GM23248 (cell line): ENCODE data around the gene ABHD2. TPM values are rescaled to one million over a fixed set of nuclear protein-coding genes. Genes with fewer than 3 reads are reported as not detected.

ENCODE experiments used
- DNase-seq: peaks from one replicate; pipeline ENCODE4 v3.0.0-alpha.2; 2015
- H2AFZ ChIP-seq: fragments of 200-600 bp; sonication (generic); 2 replicates; pipeline ENCODE4 v1.6.1; 2016; ENCODE audit warnings: antibody characterized with exemption
- H3F3A ChIP-seq: fragments of 200-600 bp; sonication (generic); 2 replicates; pipeline ENCODE4 v1.6.1; 2016; ENCODE audit warnings: mild to moderate bottlenecking, antibody characterized with exemption, mixed run types; ENCODE audit not compliant: insufficient read depth
- H3K27ac ChIP-seq: fragments of 200-600 bp; sonication (generic); 2 replicates; pipeline ENCODE4 v1.5.1; 2016; ENCODE audit warnings: mild to moderate bottlenecking
- H3K27me3 ChIP-seq: fragments of 200-600 bp; sonication (generic); replicated peaks from 2 replicates; pipeline ENCODE4 v1.6.1; 2016; ENCODE audit warnings: mild to moderate bottlenecking; ENCODE audit not compliant: insufficient read depth
- H3K36me3 ChIP-seq: fragments of 200-600 bp; sonication (generic); 2 replicates; pipeline ENCODE4 v1.6.1; 2016; ENCODE audit warnings: low read depth, mild to moderate bottlenecking
- H3K4me1 ChIP-seq: fragments of 200-600 bp; sonication (generic); 2 replicates; pipeline ENCODE4 v1.6.1; 2016; ENCODE audit warnings: mild to moderate bottlenecking; ENCODE audit not compliant: insufficient read depth
- H3K4me2 ChIP-seq: fragments of 200-600 bp; sonication (generic); one replicate; pipeline ENCODE4 v1.6.1; 2016; ENCODE audit warnings: mild to moderate bottlenecking; ENCODE audit not compliant: unreplicated experiment
- H3K4me3 ChIP-seq: fragments of 200-600 bp; sonication (generic); 2 replicates; pipeline ENCODE4 v1.5.1; 2016; ENCODE audit warnings: mild to moderate bottlenecking
- H3K79me2 ChIP-seq: fragments of 200-600 bp; sonication (generic); 2 replicates; pipeline ENCODE4 v1.6.1; 2016; ENCODE audit warnings: mild to moderate bottlenecking; ENCODE audit not compliant: insufficient read depth
- H3K9ac ChIP-seq: fragments of 200-600 bp; sonication (generic); 2 replicates; pipeline ENCODE4 v1.6.1; 2016; ENCODE audit warnings: mild to moderate bottlenecking
- H3K9me2 ChIP-seq: fragments of 200-600 bp; sonication (generic); 2 replicates; pipeline ENCODE4 v1.6.1; 2016; ENCODE audit warnings: mixed run types, mild to moderate bottlenecking, moderate library complexity; ENCODE audit not compliant: insufficient read depth
- H3K9me3 ChIP-seq: fragments of 200-600 bp; sonication (generic); one replicate; pipeline ENCODE4 v1.6.1; 2017; ENCODE audit warnings: low read depth
- H4K20me1 ChIP-seq: fragments of 200-600 bp; sonication (generic); 2 replicates; pipeline ENCODE4 v1.6.0; 2016; ENCODE audit not compliant: insufficient read depth
- EZH2 ChIP-seq: fragments of 200-600 bp; sonication (generic); IDR thresholded peaks from 2 replicates; pipeline ENCODE4 v1.6.1; 2018; ENCODE audit warnings: antibody characterized with exemption, mild to moderate bottlenecking; ENCODE audit not compliant: insufficient read depth, poor library complexity, severe bottlenecking
- EZH2phosphoT487 ChIP-seq: fragments of 200-600 bp; sonication (generic); IDR thresholded peaks from 2 replicates; pipeline ENCODE4 v1.6.1; 2018; ENCODE audit warnings: antibody characterized with exemption, moderate library complexity, mild to moderate bottlenecking, low read depth; ENCODE audit not compliant: insufficient read depth
- WGBS, 2 experiments: methylation state at CpG; one replicate each; pipeline ENCODE4 v1.1.6; 2015 to 2017; ENCODE audit warnings: low lambda C conversion rate in 2 of 2, low coverage in 1 of 2; ENCODE audit errors: missing lambda C conversion rate in 2 of 2; 5-methylcytosine and 5-hydroxymethylcytosine counted together
- in situ Hi-C: fragments of 300-500 bp; cut with MboI; formaldehyde crosslinking; loops from 2 replicates; pipeline ENCODE4 v1.15.0; 2020
- polyA plus RNA-seq: library from polyadenylated mRNA; unstranded; fragments of >200 nt; fragmentation: Nextera tagmentation; extraction: Ambion mirVana; gene quantifications from 2 replicates; pipeline ENCODE4 v1.2.1, GENCODE V29; 2016
- total RNA-seq: library from RNA; depleted of rRNA; stranded (reverse); fragments of >200 nt; shearing (Covaris generic); gene quantifications from 2 replicates; pipeline ENCODE4 v1.2.3, GENCODE V29; 2014

Gene ABHD2
- total and polyA plus RNA-seq, 2 experiments from 2014 or later = 17.6 to 24.2 TPM

- in situ Hi-C loops = loop anchor here (10.0 to 25.0 kb wide), 2 partner anchors 271 to 513 kb away; no protein-coding TSS in a partner anchor
- H3K4me3 ChIP-seq = no peak overlapping the region
- WGBS, 2 experiments = 85 to 89% methylated on average over 13 of the region's 13 CpGs
These were observed 87.4 kb downstream of the ABHD2 start for GRCh38 chr15:89175617-89176191.

GRCh38 chr15:89177116-89177515 is 88.9 kb downstream of the ABHD2 start:
- H3K27ac ChIP-seq = no peak overlapping the region
- no peaks in the 10 kb centered on the region for H3K79me2 ChIP-seq
- H3K4me2 ChIP-seq = no peak overlapping the region
- no peaks in the 10 kb centered on the region for H3F3A ChIP-seq
- H3K4me3 ChIP-seq = no peak overlapping the region
- no peaks in the 10 kb centered on the region for H3K36me3 ChIP-seq
- H2AFZ ChIP-seq = no peak overlapping the region
- 94% methylated on average over 12 of the region's 12 CpGs for WGBS, 2 experiments
- no peaks in the 10 kb centered on the region for H3K9me2 ChIP-seq
- TF ChIP-seq EZH2phosphoT487 = no peak
- no peak for TF ChIP-seq EZH2
- no peaks in the 10 kb centered on the region; the same call in 1 of the 2 replicates for H3K4me1 ChIP-seq
- no peaks in the 10 kb centered on the region for H4K20me1 ChIP-seq
- in situ Hi-C loops = loop anchor here (10.0 to 25.0 kb wide), 2 partner anchors 272 to 515 kb away; no protein-coding TSS in a partner anchor
- no peaks in the 10 kb centered on the region for H3K27me3 ChIP-seq
- no peak for DNase-seq
- H3K9ac ChIP-seq = peak overlapping the region; percentile 23; the same call in 1 of the 2 replicates
- no peaks in the 10 kb centered on the region for H3K9me3 ChIP-seq

More at GRCh38 chr15:89175617-89176191, 87.4 kb downstream of the ABHD2 start:
- no peaks in the 10 kb centered on the region for H4K20me1 ChIP-seq
- no peaks in the 10 kb centered on the region for H3F3A ChIP-seq
- no peak for DNase-seq
- no peaks in the 10 kb centered on the region for H3K79me2 ChIP-seq
- H3K9me3 ChIP-seq = no peaks in the 10 kb centered on the region
- no peak overlapping the region for H3K9ac ChIP-seq
- H2AFZ ChIP-seq = no peak overlapping the region
- H3K27me3 ChIP-seq = no peaks in the 10 kb centered on the region
- no peak overlapping the region for H3K27ac ChIP-seq
- H3K4me1 ChIP-seq = no peaks in the 10 kb centered on the region; the same call in 1 of the 2 replicates
- H3K9me2 ChIP-seq = no peaks in the 10 kb centered on the region
- H3K36me3 ChIP-seq = no peaks in the 10 kb centered on the region
- H3K4me2 ChIP-seq = no peak overlapping the region
- TF ChIP-seq EZH2phosphoT487 (no peak), EZH2 (no peak)

- no peaks in the 10 kb centered on the region for H4K20me1 ChIP-seq
- in situ Hi-C loops = loop anchor here (10.0 to 25.0 kb wide), 2 partner anchors 273 to 515 kb away; no protein-coding TSS in a partner anchor
- H3K36me3 ChIP-seq = no peaks in the 10 kb centered on the region
- no peaks in the 10 kb centered on the region for H3K9me2 ChIP-seq
- no peak overlapping the region for H3K4me3 ChIP-seq
- H3K79me2 ChIP-seq = no peaks in the 10 kb centered on the region
- H3K27ac ChIP-seq = no peak overlapping the region
- H3F3A ChIP-seq = no peaks in the 10 kb centered on the region
- no peak overlapping the region for H3K4me2 ChIP-seq
- peak overlapping the region; percentile 23; the same call in 1 of the 2 replicates for H3K9ac ChIP-seq
- 3 to 8% methylated on average over 6 of the region's 6 CpGs for WGBS, 2 experiments
- peak; percentile 85 for DNase-seq
- H3K9me3 ChIP-seq = no peaks in the 10 kb centered on the region
- no peak for TF ChIP-seq EZH2phosphoT487
- TF ChIP-seq EZH2 = no peak
- H3K4me1 ChIP-seq = no peaks in the 10 kb centered on the region; the same call in 1 of the 2 replicates
- H2AFZ ChIP-seq = peak overlapping the region; percentile 13; the same call in 1 of the 2 replicates
- no peaks in the 10 kb centered on the region for H3K27me3 ChIP-seq
These were observed 89.5 kb downstream of the ABHD2 start for GRCh38 chr15:89177633-89178306.

- no peaks in the 10 kb centered on the region for H3F3A ChIP-seq
- TF ChIP-seq EZH2 (no peak), EZH2phosphoT487 (no peak)
- no peak overlapping the region for H3K4me2 ChIP-seq
- no peak overlapping the region for H3K9ac ChIP-seq
- no peaks in the 10 kb centered on the region for H3K27me3 ChIP-seq
- H3K4me1 ChIP-seq = no peaks in the 10 kb centered on the region; the same call in 1 of the 2 replicates
- H3K27ac ChIP-seq = no peak overlapping the region
- no peaks in the 10 kb centered on the region for H4K20me1 ChIP-seq
- 79% methylated on average over 10 to 11 of the region's 11 CpGs for WGBS, 2 experiments
- H3K79me2 ChIP-seq = no peaks in the 10 kb centered on the region
- no peaks in the 10 kb centered on the region for H3K36me3 ChIP-seq
- no peaks in the 10 kb centered on the region for H3K9me2 ChIP-seq
- in situ Hi-C loops = loop anchor here (10.0 to 25.0 kb wide), 2 partner anchors 274 to 516 kb away; no protein-coding TSS in a partner anchor
- no peak for DNase-seq
- H2AFZ ChIP-seq = no peak overlapping the region
- H3K9me3 ChIP-seq = no peaks in the 10 kb centered on the region
- no peak overlapping the region for H3K4me3 ChIP-seq
These were observed 90.2 kb downstream of the ABHD2 start for GRCh38 chr15:89178307-89178977.
